D721Med (cell line): ENCODE data around the gene DGKZ.

ENCODE experiments used
- DNase-seq: peaks from one replicate; pipeline ENCODE4 v3.0.0; 2011; ENCODE audit warnings: low spot score; ENCODE audit not compliant: insufficient read length
- FAIRE-seq: peaks from 2 replicates; lab custom pipeline; 2011; peaks lifted over from hg19 to GRCh38; lab: Jason Lieb, UNC
- CTCF ChIP-seq: IDR thresholded peaks from 2 replicates; pipeline ENCODE4 v1.5.1; 2012; ENCODE audit warnings: mild to moderate bottlenecking, control low read depth; ENCODE audit not compliant: insufficient read depth; ENCODE audit errors: missing control alignments

DGKZ gene

GRCh38 chr11:46333394-46333947 lies 13.8 kb upstream of the DGKZ start:
- FAIRE-seq (no peak), DNase-seq (no peak)

GRCh38 chr11:46334211-46334610 lies 13.1 kb upstream of the DGKZ start:
- FAIRE-seq (no peak), DNase-seq (no peak)
- no peak for TF ChIP-seq CTCF

More at GRCh38 chr11:46333394-46333947, 13.8 kb upstream of the DGKZ start:
- TF ChIP-seq CTCF = no peak

- TF ChIP-seq CTCF = no peak
- no peak for DNase-seq
- no peak for FAIRE-seq
Observed at GRCh38 chr11:46335271-46335670, 12.0 kb upstream of the DGKZ start.

GRCh38 chr11:46335890-46336562 lies 11.2 kb upstream of the DGKZ start:
- TF ChIP-seq CTCF = no peak
- FAIRE-seq (no peak), DNase-seq (no peak)

GRCh38 chr11:46336563-46337180 lies 10.6 kb upstream of the DGKZ start:
- no peak for TF ChIP-seq CTCF
- FAIRE-seq = no peak
- no peak for DNase-seq

- FAIRE-seq = no peak
- DNase-seq = no peak
- no peak for TF ChIP-seq CTCF
Observed at GRCh38 chr11:46337626-46338345, 9.5 kb upstream of the DGKZ start.
